ENCODE results near the gene SPESP1. TPM values are rescaled to one million over a fixed set of nuclear protein-coding genes. Genes with fewer than 3 reads are reported as not detected.

The SPESP1 gene
- total RNA-seq, 4 donors from 2014 or later = 0.93 to 4.1 (median 2.7) TPM

DNA sequence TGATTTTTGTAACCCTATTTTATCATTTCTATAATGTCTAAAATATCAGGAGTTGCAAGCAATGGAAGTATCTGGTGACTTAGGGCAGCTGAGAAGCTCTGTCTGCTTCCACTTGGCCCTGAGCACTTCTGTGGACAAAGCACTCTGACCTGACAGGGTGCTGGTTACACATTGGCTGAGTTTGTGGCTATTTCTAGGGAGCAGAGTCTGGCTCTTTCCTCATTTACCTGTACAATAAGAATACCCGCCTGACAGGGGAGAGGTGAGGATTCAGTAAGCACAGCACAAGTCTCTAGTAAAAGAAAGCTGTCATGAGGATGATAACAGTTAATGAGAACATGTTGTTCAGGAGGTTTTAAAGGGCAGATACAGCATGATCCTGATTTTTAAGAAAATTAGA is 33.3 kb upstream of the SPESP1 start:
- ATAC-seq (ENCODE audit: low FRiP score) (no peak), DNase-seq (ENCODE audit: low spot score) (no peak)
- TF ChIP-seq, protein P1, sequence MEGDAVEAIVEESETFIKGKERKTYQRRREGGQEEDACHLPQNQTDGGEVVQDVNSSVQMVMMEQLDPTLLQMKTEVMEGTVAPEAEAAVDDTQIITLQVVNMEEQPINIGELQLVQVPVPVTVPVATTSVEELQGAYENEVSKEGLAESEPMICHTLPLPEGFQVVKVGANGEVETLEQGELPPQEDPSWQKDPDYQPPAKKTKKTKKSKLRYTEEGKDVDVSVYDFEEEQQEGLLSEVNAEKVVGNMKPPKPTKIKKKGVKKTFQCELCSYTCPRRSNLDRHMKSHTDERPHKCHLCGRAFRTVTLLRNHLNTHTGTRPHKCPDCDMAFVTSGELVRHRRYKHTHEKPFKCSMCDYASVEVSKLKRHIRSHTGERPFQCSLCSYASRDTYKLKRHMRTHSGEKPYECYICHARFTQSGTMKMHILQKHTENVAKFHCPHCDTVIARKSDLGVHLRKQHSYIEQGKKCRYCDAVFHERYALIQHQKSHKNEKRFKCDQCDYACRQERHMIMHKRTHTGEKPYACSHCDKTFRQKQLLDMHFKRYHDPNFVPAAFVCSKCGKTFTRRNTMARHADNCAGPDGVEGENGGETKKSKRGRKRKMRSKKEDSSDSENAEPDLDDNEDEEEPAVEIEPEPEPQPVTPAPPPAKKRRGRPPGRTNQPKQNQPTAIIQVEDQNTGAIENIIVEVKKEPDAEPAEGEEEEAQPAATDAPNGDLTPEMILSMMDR (IDR thresholded peaks at IDR 0.05) = no peak

DNA sequence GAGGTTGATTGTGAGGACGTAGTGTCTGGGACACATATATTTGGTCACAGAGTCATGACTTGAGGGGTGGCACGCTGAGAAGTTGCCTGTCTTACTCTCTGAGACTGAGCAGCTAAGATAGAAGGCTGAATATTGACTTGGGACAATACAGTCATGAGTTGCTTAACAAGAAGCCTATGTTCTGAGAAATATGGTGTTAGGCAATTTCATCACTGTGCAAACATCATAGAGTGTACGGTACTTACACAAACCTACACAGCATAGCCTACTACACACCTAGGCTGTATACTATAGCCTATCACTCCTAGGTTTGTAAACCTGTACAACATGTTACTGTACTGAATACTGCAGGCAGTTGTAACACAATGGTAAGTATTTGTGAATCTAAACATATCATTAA is 30.3 kb upstream of the SPESP1 start:
- TF ChIP-seq, protein P1 (IDR thresholded peaks at IDR 0.05) = no peak
- DNase-seq (ENCODE audit: low spot score) = no peak
- no peak for ATAC-seq (ENCODE audit: low FRiP score)

DNA sequence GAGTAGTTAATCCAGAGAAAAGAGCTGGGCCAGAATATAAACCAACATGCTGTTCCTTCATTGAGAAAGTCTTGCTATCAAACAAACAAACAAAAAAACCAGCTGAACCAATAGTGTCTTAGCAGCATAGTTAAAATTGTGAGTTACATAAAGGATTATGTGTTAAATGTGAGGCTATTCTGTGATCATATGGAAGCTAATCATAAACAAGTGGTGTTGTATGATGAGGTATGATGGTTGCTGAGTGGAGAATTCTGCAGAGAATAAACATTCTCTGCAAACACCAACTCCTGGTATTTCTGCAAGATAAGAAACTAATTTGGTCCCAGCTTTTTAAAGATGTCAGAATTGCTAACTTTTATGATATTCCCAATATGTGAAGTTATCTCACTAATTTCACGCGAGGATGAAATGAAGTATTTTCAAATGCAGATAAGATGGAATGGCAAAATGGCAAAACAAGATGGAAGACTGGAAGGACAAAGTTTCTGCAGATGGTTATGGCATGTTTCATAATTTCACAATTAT is 22.9 kb upstream of the SPESP1 start:
- TF ChIP-seq, protein P1 (IDR thresholded peaks at IDR 0.05) = no peak
- ATAC-seq (ENCODE audit: low FRiP score) (no peak), DNase-seq (ENCODE audit: low spot score) (no peak)

DNA sequence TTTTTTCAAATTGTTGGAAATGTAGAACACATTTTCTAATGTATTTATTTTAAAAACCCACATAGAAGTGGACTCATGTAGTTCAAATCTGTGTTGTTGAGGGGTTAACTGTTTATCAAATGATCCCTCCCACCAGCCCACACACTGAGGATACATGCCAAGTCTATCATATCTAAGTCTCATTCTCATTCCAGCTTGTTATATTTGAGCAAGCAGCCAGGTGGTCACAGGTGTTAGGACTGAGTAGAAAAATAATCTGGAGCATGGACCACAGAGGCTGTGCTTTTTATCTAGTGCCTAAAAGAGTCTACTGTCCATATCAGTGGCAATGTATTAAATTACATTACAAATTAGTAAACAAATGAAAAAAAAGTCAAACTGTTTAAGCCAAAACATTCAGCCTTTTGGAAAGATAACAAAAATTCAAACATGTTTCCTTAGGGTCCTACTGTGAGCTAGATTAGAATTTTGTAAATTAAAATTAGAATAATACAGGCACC is 20.7 kb upstream of the SPESP1 start:
- ATAC-seq (ENCODE audit: low FRiP score) = no peak
- TF ChIP-seq, protein P1 (IDR thresholded peaks at IDR 0.05) = no peak

DNA sequence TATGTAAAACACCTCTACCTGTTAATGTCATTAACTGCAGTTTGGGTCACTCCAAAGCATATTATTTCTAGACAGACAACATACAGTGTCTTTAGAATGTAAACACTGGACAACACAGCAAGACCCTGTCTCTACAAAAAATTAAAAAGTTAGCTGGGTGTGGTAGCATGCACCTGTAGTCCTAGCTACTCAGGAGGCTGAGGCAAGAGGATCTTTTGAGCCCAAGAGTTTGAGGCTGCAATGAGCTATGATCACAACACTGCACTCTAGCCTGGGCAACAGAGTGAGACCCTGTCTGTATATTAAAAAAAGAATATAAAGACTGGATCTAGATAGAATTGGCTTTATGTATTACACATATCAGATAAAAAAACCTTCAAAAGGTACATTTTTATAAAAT is 20.0 kb upstream of the SPESP1 start:
- DNase-seq (ENCODE audit: low spot score) (no peak), ATAC-seq (ENCODE audit: low FRiP score) (no peak)
- TF ChIP-seq, protein P1 (IDR thresholded peaks at IDR 0.05) = no peak

More for the DNA sequence above, 20.7 kb upstream of the SPESP1 start:
- DNase-seq (ENCODE audit: low spot score) = no peak

DNA sequence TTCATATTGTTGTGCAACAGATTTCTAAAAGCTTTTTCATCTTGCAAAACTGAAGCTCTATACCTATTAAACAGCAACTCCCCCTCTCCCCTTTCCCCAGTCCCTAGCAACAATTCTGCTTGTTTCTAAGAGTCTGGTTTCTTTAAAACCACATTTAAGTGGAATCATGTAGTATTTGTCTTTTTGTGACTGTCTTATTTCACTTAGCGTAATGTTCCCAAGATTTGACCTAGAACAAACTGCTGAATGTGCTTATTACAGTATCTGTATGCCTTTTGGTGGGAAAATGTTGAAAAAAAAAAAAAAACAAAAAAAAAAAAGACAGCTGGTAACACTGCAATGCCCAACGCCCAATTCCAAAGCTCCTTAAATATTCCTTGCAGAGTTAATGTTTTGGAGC is 19.5 kb upstream of the SPESP1 start:
- ATAC-seq (ENCODE audit: low FRiP score) (no peak), DNase-seq (ENCODE audit: low spot score) (no peak)
- TF ChIP-seq, protein P1 (IDR thresholded peaks at IDR 0.05) = no peak

DNA sequence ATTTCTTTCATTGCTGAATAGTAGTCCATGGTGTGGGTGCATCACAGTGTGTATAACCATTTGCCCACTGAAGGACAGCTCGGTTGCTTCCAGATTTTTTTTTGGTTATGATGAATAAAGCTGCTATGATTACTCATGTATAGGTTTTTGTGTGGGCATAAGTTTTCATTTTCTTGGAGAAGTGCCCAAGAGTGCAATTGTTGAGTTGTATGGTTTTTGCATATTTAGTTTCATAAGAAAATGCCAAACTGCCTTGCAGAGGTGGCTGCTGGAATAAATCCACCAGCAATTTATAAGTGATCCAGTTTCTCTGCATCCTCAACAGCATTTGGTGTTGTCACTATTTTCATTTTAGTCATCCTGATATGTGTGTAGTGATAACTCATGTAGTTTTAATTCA is 8.4 kb upstream of the SPESP1 start:
- TF ChIP-seq, protein P1 (IDR thresholded peaks at IDR 0.05) = no peak
- ATAC-seq (ENCODE audit: low FRiP score) (no peak), DNase-seq (ENCODE audit: low spot score) (no peak)

Measured in omental fat pad (tissue), 4 donors.